Fibroblast of peridontal ligament (primary cell): ENCODE measurements around the gene PDLIM5.
"Not testable (repeated sequence)": the region's sequence is repeated elsewhere in the genome, so short reads cannot be mapped to it uniquely, and the experiment has no call there.

Source experiments
- DNase-seq: peaks from one replicate; pipeline ENCODE4 v3.0.0-alpha.2; 2010; ENCODE audit errors: extremely low read depth

Gene PDLIM5

GRCh38 chr4:94649381-94650133, 197.8 kb downstream of the PDLIM5 start:
- DNase-seq = peak; percentile 77

- no peak for DNase-seq
Measured at GRCh38 chr4:94650134-94650495, 198.4 kb downstream of the PDLIM5 start.

GRCh38 chr4:94650690-94651089, 198.9 kb downstream of the PDLIM5 start:
- DNase-seq = no peak

GRCh38 chr4:94653095-94653649, 201.4 kb downstream of the PDLIM5 start:
- DNase-seq = no peak

- peak; percentile 18 for DNase-seq
Measured at GRCh38 chr4:94653984-94654609, 202.4 kb downstream of the PDLIM5 start.

- no peak for DNase-seq
Measured at GRCh38 chr4:94654714-94655113, 203.0 kb downstream of the PDLIM5 start.

GRCh38 chr4:94660614-94661013, 208.9 kb downstream of the PDLIM5 start:
- DNase-seq = no peak

GRCh38 chr4:94665021-94665420, 213.3 kb downstream of the PDLIM5 start:
- DNase-seq = not testable (repeated sequence)

GRCh38 chr4:94665500-94666404, 214.0 kb downstream of the PDLIM5 start:
- DNase-seq = peak; percentile 84

- no peak for DNase-seq
Measured at GRCh38 chr4:94668724-94669123, 217.0 kb downstream of the PDLIM5 start.

GRCh38 chr4:94669672-94670664, 218.2 kb downstream of the PDLIM5 start:
- DNase-seq = peak; percentile 18

- no peak for DNase-seq
Measured at GRCh38 chr4:94671113-94671512, 219.4 kb downstream of the PDLIM5 start.

- no peak for DNase-seq
Measured at GRCh38 chr4:94673961-94674360, 222.2 kb downstream of the PDLIM5 start.

- peak; percentile 75 for DNase-seq
Measured at GRCh38 chr4:94676970-94677369, 225.2 kb downstream of the PDLIM5 start.

GRCh38 chr4:94678896-94679295, 227.2 kb downstream of the PDLIM5 start:
- no peak for DNase-seq

GRCh38 chr4:94680176-94680862, 228.6 kb downstream of the PDLIM5 start:
- no peak for DNase-seq

GRCh38 chr4:94686086-94686485, 234.3 kb downstream of the PDLIM5 start:
- no peak for DNase-seq

- DNase-seq = no peak
Measured at GRCh38 chr4:94689155-94689860, 237.6 kb downstream of the PDLIM5 start.

- peak; percentile 70 for DNase-seq
Measured at GRCh38 chr4:94690851-94691254, 239.1 kb downstream of the PDLIM5 start.

GRCh38 chr4:94691552-94691951, 239.8 kb downstream of the PDLIM5 start:
- DNase-seq = no peak
